HL-60 (cell line): ENCODE results near the gene EBLN2.

ENCODE experiments used
- DNase-seq, 2 experiments: peaks; one replicate each; pipeline ENCODE4 v3.0.0-alpha.2; 2010 to 2020; ENCODE audit warnings: low read depth in 1 of 2, low spot score in 1 of 2
- H3K27ac ChIP-seq: fragments of 250-450 bp; sonication (Bioruptor Pico); replicated peaks from 2 replicates; pipeline ENCODE4 v1.5.1; 2020; ENCODE audit warnings: mild to moderate bottlenecking, moderate library complexity
- H3K27me3 ChIP-seq: fragments of 250-450 bp; sonication (Bioruptor Pico); 2 replicates; pipeline ENCODE4 v1.5.1; 2021; ENCODE audit warnings: mild to moderate bottlenecking, moderate library complexity; ENCODE audit not compliant: insufficient read depth, poor library complexity, severe bottlenecking
- H3K4me3 ChIP-seq: replicated peaks from 2 replicates; pipeline ENCODE4 v1.5.1; 2011; ENCODE audit warnings: mild to moderate bottlenecking, control low read depth, low read length; ENCODE audit not compliant: insufficient read depth
- GABPA ChIP-seq: IDR thresholded peaks from 2 replicates; pipeline ENCODE4 v1.6.1; 2012; ENCODE audit warnings: low read depth
- POLR2AphosphoS5 ChIP-seq: IDR thresholded peaks from 2 replicates; pipeline ENCODE4 v1.6.1; 2012; ENCODE audit warnings: low read depth
- SPI1 ChIP-seq: IDR thresholded peaks from 2 replicates; pipeline ENCODE4 v1.6.1; 2012; ENCODE audit warnings: low read depth, mild to moderate bottlenecking, borderline replicate concordance
- TF ChIP-seq, protein P1 (sequence below): IDR thresholded peaks from one replicate; pipeline ENCODE4 v1.5.1; 2011; ENCODE audit warnings: low read length, control low read depth, inconsistent platforms; ENCODE audit not compliant: insufficient read depth
- TF ChIP-seq, protein P2 (sequence below): IDR thresholded peaks from 2 replicates; pipeline ENCODE4 v1.6.1; 2012; ENCODE audit warnings: low read depth; ENCODE audit not compliant: insufficient replicate concordance

EBLN2 gene

GRCh38 chr3:73108750-73109149 lies 47.3 kb downstream of the EBLN2 start:
- DNase-seq, result no peak
- no peak overlapping the region for H3K4me3 ChIP-seq
- H3K27me3 ChIP-seq, result no peaks in the 10 kb centered on the region
- TF ChIP-seq SPI1, result no peak
- TF ChIP-seq, protein P1, sequence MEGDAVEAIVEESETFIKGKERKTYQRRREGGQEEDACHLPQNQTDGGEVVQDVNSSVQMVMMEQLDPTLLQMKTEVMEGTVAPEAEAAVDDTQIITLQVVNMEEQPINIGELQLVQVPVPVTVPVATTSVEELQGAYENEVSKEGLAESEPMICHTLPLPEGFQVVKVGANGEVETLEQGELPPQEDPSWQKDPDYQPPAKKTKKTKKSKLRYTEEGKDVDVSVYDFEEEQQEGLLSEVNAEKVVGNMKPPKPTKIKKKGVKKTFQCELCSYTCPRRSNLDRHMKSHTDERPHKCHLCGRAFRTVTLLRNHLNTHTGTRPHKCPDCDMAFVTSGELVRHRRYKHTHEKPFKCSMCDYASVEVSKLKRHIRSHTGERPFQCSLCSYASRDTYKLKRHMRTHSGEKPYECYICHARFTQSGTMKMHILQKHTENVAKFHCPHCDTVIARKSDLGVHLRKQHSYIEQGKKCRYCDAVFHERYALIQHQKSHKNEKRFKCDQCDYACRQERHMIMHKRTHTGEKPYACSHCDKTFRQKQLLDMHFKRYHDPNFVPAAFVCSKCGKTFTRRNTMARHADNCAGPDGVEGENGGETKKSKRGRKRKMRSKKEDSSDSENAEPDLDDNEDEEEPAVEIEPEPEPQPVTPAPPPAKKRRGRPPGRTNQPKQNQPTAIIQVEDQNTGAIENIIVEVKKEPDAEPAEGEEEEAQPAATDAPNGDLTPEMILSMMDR, result no peak
- TF ChIP-seq POLR2AphosphoS5, result no peak
- TF ChIP-seq GABPA, result no peak
- TF ChIP-seq, protein P2, sequence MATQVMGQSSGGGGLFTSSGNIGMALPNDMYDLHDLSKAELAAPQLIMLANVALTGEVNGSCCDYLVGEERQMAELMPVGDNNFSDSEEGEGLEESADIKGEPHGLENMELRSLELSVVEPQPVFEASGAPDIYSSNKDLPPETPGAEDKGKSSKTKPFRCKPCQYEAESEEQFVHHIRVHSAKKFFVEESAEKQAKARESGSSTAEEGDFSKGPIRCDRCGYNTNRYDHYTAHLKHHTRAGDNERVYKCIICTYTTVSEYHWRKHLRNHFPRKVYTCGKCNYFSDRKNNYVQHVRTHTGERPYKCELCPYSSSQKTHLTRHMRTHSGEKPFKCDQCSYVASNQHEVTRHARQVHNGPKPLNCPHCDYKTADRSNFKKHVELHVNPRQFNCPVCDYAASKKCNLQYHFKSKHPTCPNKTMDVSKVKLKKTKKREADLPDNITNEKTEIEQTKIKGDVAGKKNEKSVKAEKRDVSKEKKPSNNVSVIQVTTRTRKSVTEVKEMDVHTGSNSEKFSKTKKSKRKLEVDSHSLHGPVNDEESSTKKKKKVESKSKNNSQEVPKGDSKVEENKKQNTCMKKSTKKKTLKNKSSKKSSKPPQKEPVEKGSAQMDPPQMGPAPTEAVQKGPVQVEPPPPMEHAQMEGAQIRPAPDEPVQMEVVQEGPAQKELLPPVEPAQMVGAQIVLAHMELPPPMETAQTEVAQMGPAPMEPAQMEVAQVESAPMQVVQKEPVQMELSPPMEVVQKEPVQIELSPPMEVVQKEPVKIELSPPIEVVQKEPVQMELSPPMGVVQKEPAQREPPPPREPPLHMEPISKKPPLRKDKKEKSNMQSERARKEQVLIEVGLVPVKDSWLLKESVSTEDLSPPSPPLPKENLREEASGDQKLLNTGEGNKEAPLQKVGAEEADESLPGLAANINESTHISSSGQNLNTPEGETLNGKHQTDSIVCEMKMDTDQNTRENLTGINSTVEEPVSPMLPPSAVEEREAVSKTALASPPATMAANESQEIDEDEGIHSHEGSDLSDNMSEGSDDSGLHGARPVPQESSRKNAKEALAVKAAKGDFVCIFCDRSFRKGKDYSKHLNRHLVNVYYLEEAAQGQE, result no peak
- H3K27ac ChIP-seq, result no peak overlapping the region

DNA sequence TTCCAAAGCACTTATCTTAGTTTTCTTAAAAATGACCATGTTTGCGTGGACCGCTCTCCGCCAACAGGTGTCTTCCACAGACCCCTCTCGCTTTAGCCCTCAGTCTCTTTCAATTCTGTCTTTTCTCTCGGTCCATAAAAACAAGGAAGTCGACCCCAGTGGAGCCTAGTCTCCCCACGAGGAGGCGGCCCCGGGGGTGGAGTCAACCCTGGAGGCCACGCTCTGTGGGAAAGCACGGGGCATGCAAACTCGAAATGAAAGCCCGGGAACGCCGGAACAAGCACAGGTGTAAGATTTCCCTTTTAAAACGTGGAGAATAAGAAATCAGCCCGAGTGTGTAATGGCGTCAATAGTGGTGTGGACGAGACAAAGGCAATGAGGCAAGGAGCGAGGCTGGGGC lies 49.1 kb downstream of the EBLN2 start:
- no peak for DNase-seq
- TF ChIP-seq, protein P2, result no peak
- no peaks in the 10 kb centered on the region for H3K27me3 ChIP-seq

More for the DNA sequence above, 49.1 kb downstream of the EBLN2 start:
- Histone ChIP-seq H3K27ac (no peak overlapping the region), H3K4me3 (no peak overlapping the region)
